Fibroblast of mammary gland (primary cell): ENCODE results near the gene SYF2.

Source experiments
- DNase-seq: peaks from one replicate; pipeline ENCODE4 v3.0.0-alpha.2; 2010; ENCODE audit warnings: low read depth
- H3K4me3 ChIP-seq: 2 replicates; pipeline ENCODE4 v1.5.1; 2011; ENCODE audit warnings: low read depth, mild to moderate bottlenecking, low read length, moderate library complexity; ENCODE audit not compliant: control insufficient read depth
- TF ChIP-seq, protein P1 (sequence below): conservative IDR thresholded peaks from 2 replicates; pipeline ENCODE4 v1.5.1; 2011; ENCODE audit warnings: low read depth, low read length, inconsistent platforms; ENCODE audit not compliant: control insufficient read depth, insufficient read depth

SYF2 gene

DNA sequence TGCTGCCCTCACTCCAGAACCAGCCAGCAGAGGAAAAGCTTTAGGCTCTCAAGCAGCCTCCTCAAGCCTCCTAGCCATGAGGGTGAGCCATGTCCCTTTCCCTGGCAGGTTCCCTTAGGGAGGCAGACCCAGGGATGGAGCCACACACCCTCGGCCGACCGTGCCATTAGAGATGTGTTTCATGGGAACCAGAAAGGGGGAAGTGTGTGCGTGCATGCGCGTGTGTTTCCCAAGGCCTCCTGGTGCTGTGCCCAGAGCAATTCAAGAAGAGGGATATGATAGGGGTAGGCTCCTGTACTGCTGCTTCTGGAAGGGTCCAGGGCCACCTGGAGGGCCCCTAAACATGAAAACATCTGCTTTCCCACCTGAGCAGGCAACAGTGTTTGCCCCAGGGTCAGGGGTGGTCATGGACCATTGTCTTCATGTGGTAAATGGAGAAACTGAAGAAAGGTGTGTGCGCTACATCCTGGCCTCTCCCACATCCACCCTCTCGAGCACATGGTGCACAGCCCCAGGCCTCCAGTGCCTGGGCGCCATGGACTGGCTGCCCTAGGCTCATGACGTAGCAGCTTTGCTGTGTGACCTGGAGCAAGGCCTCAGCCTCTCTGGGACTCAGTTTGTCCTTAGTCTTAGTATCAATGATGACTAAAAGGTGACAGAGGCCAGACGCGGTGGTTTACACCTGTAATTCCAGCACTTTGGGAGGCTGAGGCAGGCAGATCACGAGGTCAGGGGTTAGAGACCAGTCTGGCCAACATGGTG, 48.1 kb downstream of the SYF2 start:
- H3K4me3 ChIP-seq, result no peak overlapping the region
- DNase-seq, result no peak
- TF ChIP-seq, protein P1, sequence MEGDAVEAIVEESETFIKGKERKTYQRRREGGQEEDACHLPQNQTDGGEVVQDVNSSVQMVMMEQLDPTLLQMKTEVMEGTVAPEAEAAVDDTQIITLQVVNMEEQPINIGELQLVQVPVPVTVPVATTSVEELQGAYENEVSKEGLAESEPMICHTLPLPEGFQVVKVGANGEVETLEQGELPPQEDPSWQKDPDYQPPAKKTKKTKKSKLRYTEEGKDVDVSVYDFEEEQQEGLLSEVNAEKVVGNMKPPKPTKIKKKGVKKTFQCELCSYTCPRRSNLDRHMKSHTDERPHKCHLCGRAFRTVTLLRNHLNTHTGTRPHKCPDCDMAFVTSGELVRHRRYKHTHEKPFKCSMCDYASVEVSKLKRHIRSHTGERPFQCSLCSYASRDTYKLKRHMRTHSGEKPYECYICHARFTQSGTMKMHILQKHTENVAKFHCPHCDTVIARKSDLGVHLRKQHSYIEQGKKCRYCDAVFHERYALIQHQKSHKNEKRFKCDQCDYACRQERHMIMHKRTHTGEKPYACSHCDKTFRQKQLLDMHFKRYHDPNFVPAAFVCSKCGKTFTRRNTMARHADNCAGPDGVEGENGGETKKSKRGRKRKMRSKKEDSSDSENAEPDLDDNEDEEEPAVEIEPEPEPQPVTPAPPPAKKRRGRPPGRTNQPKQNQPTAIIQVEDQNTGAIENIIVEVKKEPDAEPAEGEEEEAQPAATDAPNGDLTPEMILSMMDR, result no peak

DNA sequence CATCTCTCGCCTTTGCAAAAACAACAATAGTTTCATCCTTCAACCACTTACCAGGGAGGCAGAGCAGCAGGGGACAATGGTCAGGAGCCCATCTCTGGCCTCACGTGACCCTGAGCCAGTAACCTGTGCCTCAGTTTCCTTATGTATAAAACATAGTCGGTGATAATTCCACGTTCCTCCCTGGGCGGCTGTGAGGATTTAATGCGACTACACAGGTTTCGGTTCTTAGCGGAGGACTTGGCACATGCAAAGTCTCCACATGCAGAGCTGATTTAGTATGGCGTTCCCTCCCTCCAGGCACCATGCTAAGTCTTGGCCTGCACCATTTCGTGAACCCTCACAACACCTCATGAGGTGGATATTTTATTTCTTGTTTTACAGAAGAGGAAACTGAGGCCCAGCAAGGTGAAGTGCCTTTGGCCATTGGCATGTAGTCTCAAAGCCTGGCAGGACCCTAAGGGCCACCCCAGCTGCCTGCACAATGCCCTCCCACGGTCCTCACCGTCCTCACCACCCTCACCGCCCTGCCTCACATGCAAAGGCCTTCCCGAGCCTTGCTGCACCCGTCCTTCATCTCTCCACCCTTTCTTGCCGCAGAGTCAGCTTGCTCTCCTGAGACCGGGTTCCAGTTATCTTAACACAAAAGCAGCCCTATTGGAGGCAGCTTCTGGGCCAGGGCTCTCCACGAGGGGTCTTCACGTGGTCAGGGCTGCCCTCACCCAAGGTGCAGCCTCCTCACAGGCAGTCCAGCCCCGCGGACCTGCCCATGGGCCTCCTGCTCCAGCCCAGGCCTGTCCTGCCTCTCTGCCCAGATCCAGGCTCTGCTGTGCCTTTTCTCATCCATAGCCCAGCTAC, 48.9 kb downstream of the SYF2 start:
- no peak overlapping the region for H3K4me3 ChIP-seq
- TF ChIP-seq, protein P1, result no peak
- no peak for DNase-seq

DNA sequence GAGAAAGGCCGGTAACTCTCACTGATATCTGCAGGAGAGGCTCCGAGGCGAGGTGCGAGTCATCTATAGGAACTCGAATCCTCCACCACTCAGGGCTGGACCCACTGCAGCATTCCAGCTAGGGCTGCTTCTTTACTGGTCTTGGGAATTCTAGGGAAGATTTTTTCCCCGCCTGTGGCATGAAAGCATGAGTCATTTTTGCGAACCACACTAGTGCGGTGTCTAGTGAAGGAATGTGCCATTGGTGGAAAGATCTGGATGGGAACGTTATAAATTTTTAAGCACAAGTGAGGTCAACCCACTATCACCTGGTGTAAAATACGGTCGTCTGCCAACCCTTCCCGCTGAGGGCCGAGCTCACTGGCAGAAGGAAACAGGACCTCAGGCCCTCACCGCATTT, 49.7 kb downstream of the SYF2 start:
- DNase-seq, result peak; percentile 22
- H3K4me3 ChIP-seq, result no peak overlapping the region
- TF ChIP-seq, protein P1, result no peak

DNA sequence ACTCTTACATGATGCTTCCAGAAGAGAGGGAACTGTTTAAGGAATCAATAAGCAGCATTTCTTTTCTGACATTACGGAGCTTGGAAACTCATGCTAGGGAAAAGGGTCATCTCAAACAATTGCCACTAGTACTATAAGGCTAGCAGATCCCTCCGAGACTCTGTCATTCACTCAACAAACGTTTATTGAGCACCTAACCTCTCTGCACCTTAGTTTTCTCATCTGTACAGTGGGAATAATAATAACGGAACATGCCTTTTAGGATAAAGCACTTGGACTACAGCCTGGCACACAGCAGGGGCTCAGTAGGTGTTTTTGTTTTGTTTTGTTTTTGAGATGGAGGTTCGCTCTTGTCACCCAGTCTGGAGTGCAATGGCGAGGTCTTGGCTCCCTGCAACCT, 51.3 kb downstream of the SYF2 start:
- TF ChIP-seq, protein P1, result no peak
- no peak overlapping the region for H3K4me3 ChIP-seq
- DNase-seq, result no peak

DNA sequence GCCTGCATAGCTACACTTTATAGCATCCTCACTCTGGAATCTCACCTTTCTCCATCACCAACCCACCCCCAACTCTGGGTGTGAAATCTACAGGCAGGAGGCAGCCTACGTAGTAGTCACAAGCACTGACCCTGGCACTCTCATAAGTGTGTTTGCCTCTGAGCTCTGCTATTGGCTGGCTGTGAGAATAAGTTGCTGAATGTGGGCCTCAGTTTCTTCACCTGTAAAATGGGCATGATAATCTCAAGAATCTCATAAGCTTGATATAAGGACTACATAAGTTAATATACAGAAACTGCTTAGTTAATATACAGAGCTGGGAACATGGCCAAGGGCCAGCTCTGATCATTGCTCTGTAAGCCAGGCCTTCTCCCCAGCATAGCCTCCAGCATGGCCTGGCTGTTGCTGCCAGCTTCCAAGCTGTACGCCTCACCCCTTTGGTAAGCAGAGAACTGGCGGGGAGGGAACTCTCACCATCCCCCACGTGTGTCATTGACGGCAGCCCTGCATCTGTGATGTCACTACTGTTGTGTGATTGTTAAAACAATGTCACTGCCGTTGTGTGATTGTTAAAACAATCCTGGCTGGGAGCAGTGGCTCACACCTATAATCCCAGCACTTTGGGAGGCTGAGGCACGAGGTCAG, 53.3 kb downstream of the SYF2 start:
- TF ChIP-seq, protein P1, result no peak

DNA sequence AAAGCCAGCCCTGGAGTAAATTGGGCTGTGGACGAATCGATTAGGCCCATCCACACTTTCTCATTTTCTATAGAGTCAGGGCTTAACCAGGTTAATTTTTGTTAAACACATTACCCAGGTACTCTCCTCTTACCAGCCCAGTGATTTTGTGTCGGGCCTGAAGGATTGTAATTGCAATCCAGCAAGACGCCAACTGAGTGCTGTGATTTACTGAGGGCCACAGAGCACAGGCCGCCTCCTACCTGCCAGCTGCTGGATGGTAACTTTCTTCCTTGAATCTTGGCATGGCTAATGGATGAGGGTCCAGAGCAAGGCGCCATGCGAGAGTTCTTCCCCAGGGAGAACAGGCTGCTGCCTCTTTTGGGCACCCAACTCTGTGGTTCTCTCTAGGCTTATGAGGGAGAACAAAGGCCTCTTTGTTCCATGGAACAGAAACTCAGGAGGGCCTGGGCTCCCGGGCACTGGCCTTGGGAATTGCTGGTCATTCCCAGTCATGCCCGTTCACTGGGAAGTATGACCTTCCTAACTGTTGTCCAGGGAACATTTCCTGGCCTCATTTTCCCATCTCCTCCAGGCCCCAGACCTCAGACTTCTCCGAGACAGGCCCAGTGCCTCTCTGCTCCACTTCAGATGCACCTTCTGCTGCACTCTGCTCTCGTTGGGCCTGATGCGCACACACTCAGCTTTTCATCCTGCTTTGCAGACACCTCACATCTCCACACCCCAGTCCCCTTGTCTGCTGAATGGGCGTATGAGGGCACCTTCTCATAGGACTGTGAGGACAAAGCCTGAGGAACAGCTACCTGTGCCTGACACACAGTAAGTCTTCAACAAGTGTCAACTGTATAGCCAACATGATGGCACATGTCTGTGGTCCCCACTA, 57.3 kb downstream of the SYF2 start:
- TF ChIP-seq, protein P1, result no peak
- H3K4me3 ChIP-seq, result no peak overlapping the region
- DNase-seq, result no peak

More for the DNA sequence above, 53.3 kb downstream of the SYF2 start:
- no peak overlapping the region for H3K4me3 ChIP-seq
- no peak for DNase-seq
